Chondrocyte (in vitro differentiated cells): ENCODE measurements around the gene EXOC6. TPM values are rescaled to one million over a fixed set of nuclear protein-coding genes. Genes with fewer than 3 reads are reported as not detected.

Experiments used
- DNase-seq: peaks from one replicate; pipeline ENCODE4 v3.0.0; 2021; ENCODE audit warnings: mixed read lengths, low spot score
- H3K27ac Mint-ChIP-seq: one replicate; pipeline ENCODE4 v1.8.0; 2021; ENCODE audit warnings: mild to moderate bottlenecking, moderate library complexity, mixed read lengths; ENCODE audit not compliant: unreplicated experiment
- H3K27me3 Mint-ChIP-seq: 2 replicates; pipeline ENCODE4 v1.8.0; 2021; ENCODE audit warnings: low read depth, mixed read lengths
- H3K36me3 Mint-ChIP-seq: 2 replicates; pipeline ENCODE4 v1.8.0; 2021; ENCODE audit warnings: low read depth, mixed read lengths
- H3K4me1 Mint-ChIP-seq: 2 replicates; pipeline ENCODE4 v1.8.0; 2021; ENCODE audit warnings: low read depth, mild to moderate bottlenecking, mixed read lengths
- H3K4me3 Mint-ChIP-seq: one replicate; pipeline ENCODE4 v1.8.0; 2021; ENCODE audit warnings: mild to moderate bottlenecking, moderate library complexity, mixed read lengths; ENCODE audit not compliant: unreplicated experiment
- H3K9me3 Mint-ChIP-seq: 2 replicates; pipeline ENCODE4 v1.8.0; 2021; ENCODE audit warnings: low read depth, mixed read lengths
- total RNA-seq: library from RNA; stranded (reverse); gene quantifications from 3 replicates; pipeline ENCODE4 v1.2.1, GENCODE V29; 2021
- TF ChIP-seq, protein P1 (sequence below): fragments of 200-600 bp; sonication (generic); IDR thresholded peaks from 2 replicates; pipeline ENCODE4 v1.5.0; 2021; ENCODE audit warnings: antibody characterized with exemption, mild to moderate bottlenecking, moderate library complexity

The EXOC6 gene
- total RNA-seq, 1 donor from 2014 or later, result 7.2 TPM

DNA sequence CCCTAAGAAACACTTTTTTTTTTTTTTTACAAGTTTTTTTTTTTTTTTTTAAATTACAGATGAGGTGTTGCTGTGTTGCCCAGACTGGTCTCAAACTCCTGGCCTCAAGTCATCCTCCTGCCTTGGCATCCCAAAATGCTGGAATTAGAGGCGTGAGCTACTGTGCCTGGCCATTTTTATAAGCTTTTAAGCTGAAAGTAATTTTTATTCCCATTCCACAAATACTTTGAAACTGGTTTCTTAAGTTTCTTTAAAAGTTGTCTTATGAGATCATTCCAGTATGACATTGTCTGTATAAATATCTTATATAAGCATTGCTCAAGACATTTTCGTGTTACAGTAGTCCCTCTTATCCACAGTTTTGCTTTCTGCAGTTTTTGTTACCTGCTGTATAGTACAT is 150.9 kb downstream of the EXOC6 start:
- H3K27ac Mint-ChIP-seq, result no peak overlapping the region
- no peak for DNase-seq
- peaks cover 2% of the 10 kb centered on the region for H3K36me3 Mint-ChIP-seq
- no peak overlapping the region for H3K4me3 Mint-ChIP-seq
- peaks cover 20% of the 10 kb centered on the region for H3K4me1 Mint-ChIP-seq
- TF ChIP-seq, protein P1, sequence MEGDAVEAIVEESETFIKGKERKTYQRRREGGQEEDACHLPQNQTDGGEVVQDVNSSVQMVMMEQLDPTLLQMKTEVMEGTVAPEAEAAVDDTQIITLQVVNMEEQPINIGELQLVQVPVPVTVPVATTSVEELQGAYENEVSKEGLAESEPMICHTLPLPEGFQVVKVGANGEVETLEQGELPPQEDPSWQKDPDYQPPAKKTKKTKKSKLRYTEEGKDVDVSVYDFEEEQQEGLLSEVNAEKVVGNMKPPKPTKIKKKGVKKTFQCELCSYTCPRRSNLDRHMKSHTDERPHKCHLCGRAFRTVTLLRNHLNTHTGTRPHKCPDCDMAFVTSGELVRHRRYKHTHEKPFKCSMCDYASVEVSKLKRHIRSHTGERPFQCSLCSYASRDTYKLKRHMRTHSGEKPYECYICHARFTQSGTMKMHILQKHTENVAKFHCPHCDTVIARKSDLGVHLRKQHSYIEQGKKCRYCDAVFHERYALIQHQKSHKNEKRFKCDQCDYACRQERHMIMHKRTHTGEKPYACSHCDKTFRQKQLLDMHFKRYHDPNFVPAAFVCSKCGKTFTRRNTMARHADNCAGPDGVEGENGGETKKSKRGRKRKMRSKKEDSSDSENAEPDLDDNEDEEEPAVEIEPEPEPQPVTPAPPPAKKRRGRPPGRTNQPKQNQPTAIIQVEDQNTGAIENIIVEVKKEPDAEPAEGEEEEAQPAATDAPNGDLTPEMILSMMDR, result no peak
- no peaks in the 10 kb centered on the region for H3K27me3 Mint-ChIP-seq
- H3K9me3 Mint-ChIP-seq, result no peaks in the 10 kb centered on the region

DNA sequence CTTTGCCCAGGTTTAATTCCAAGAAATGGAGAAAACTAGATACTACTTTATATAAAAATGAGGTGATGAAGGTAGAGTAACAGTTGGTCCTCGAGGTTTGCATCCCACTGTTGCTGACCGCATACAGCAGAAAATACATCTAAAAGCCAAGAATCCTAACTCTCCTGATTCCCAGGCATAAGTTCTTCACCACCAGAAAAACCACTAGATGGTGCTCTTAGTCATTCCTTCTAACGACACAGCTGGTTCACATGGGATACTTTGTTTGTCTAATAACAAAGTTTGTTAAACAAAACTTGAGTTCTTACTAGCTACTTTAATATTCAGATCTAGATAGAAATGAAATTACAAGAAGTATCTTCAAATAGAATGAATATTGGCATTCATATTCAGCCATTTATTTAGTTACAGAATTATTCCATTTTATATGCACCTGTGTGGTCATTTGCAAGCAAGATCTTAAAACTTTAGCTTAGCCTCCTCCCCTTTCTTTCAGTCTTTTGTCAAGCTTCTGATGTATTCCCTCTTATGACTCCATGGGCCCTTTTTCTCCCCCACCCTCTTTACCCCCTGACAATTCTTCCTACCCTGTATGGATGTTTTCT is 158.2 kb downstream of the EXOC6 start:
- H3K4me3 Mint-ChIP-seq, result no peak overlapping the region
- no peak for DNase-seq
- no peaks in the 10 kb centered on the region for H3K27me3 Mint-ChIP-seq
- peak overlapping the region; percentile 22 for H3K27ac Mint-ChIP-seq
- TF ChIP-seq, protein P1, result peak; percentile 93
- H3K4me1 Mint-ChIP-seq, result peaks cover 16% of the 10 kb centered on the region
- no peaks in the 10 kb centered on the region for H3K36me3 Mint-ChIP-seq
- H3K9me3 Mint-ChIP-seq, result no peaks in the 10 kb centered on the region

DNA sequence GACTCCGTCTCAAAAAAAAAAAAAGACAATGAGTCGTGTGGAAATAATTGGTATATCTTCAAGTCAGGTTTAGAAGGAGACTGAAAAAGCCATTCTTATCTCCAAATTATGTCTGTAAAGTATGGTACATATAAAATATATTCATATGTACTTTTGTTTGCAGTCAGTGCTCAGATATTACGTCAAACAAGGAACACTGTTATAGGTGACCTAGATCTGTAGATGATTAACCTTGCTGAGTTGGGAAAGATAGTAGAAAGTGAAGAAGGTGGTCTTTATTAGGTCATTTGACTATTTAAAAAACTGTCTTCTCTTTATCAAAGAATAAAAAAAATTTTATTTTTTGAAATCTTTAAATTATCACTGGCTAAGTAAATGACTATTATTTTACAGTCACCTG is 167.4 kb downstream of the EXOC6 start:
- Mint-ChIP-seq H3K27me3 (no peaks in the 10 kb centered on the region), H3K4me1 (no peaks in the 10 kb centered on the region), H3K4me3 (no peak overlapping the region), H3K36me3 (no peaks in the 10 kb centered on the region), H3K9me3 (no peaks in the 10 kb centered on the region), H3K27ac (no peak overlapping the region)
- DNase-seq, result no peak
- TF ChIP-seq, protein P1, result no peak

DNA sequence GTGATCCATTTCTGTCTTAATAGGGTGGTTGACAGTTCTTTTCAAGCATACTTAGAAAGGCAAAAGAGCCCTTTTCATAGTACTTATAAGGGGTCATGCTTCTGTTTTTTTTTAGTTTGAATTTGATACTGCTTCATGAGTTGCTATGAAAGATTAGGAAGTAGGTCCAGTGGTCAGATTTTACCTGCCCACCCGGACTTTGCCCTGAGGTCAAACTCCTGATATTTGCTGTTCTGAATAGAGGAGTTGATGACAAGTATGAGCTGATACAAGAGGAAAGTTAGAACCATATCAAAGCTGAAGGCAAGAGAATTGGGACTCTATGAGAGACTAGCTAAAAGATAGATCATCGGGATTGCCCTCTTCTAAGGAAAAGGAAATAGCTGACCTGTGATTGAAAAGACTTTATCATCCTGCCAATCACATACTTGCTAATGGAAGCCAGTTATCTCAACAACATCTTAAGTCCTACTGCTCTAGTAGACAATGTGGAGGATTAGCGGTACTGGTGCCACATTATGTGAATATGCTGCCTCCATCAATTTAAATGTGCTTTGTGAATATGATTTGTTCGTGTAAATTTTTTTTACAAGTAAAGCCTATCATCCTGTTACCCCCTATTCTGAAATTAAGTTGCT is 174.8 kb downstream of the EXOC6 start:
- Mint-ChIP-seq H3K27me3 (no peaks in the 10 kb centered on the region), H3K4me3 (no peak overlapping the region), H3K9me3 (peaks cover 10% of the 10 kb centered on the region), H3K4me1 (peaks cover 3% of the 10 kb centered on the region), H3K36me3 (peaks cover 11% of the 10 kb centered on the region), H3K27ac (no peak overlapping the region)
- no peak for DNase-seq
- TF ChIP-seq, protein P1, result no peak

DNA sequence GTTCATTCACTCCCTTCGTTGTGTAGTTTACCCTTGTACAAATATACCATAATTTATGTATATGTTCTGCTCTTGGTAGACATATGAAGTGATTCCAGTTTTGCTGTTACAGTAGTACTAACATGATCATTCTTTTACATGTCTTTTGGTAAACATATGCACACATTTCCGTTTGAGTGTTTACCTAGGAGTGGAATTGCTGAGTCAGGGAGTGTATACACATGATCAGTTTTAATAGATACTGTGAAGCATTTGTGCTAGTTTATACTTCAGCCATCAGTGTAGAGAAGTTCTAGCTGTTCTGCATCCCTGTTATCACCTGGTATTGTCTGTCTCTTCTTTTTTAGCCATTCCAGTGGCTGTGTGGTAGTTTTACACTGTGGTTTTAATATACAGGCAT is 177.8 kb downstream of the EXOC6 start:
- TF ChIP-seq, protein P1, result no peak
- H3K4me3 Mint-ChIP-seq, result no peak overlapping the region
- no peak overlapping the region for H3K27ac Mint-ChIP-seq
- peaks cover 10% of the 10 kb centered on the region for H3K9me3 Mint-ChIP-seq
- DNase-seq, result no peak
- no peaks in the 10 kb centered on the region for H3K27me3 Mint-ChIP-seq
- peaks cover 27% of the 10 kb centered on the region for H3K4me1 Mint-ChIP-seq
- peaks cover 11% of the 10 kb centered on the region for H3K36me3 Mint-ChIP-seq
